Hepatocyte (in vitro differentiated cells): ENCODE measurements around the gene MAN1C1. TPM values are rescaled to one million over a fixed set of nuclear protein-coding genes. Genes with fewer than 3 reads are reported as not detected.
A peak's percentile ranks its signal among the peaks of the same experiment; 100 is the strongest.
"Not testable (repeated sequence)": the region's sequence is repeated elsewhere in the genome, so short reads cannot be mapped to it uniquely, and the experiment has no call there.

Experiments used
- DNase-seq: peaks from one replicate; pipeline ENCODE4 v3.0.0-alpha.2; 2016; ENCODE audit warnings: low spot score
- H2AFZ ChIP-seq: fragments of 200-600 bp; sonication (generic); 2 replicates; pipeline ENCODE4 v1.6.0; 2016; ENCODE audit warnings: antibody characterized with exemption, mild to moderate bottlenecking
- H3K27ac ChIP-seq: fragments of 200-600 bp; sonication (generic); 2 replicates; pipeline ENCODE4 v1.5.1; 2016; ENCODE audit warnings: mild to moderate bottlenecking
- H3K27me3 ChIP-seq: fragments of 200-600 bp; sonication (generic); 2 replicates; pipeline ENCODE4 v1.6.1; 2016
- H3K36me3 ChIP-seq: fragments of 200-600 bp; sonication (generic); replicated peaks from 2 replicates; pipeline ENCODE4 v1.5.1; 2016; ENCODE audit warnings: low read depth; ENCODE audit not compliant: insufficient read depth
- H3K4me1 ChIP-seq: fragments of 200-600 bp; sonication (generic); 2 replicates; pipeline ENCODE4 v1.5.1; 2016; ENCODE audit warnings: mild to moderate bottlenecking, moderate library complexity; ENCODE audit not compliant: insufficient read depth
- H3K4me2 ChIP-seq: fragments of 200-600 bp; sonication (generic); 2 replicates; pipeline ENCODE4 v1.6.0; 2016
- H3K4me3 ChIP-seq: fragments of 200-600 bp; sonication (generic); 2 replicates; pipeline ENCODE4 v1.5.1; 2016; ENCODE audit warnings: mild to moderate bottlenecking
- H3K79me2 ChIP-seq: fragments of 200-600 bp; sonication (generic); 2 replicates; pipeline ENCODE4 v1.6.0; 2017; ENCODE audit warnings: mild to moderate bottlenecking
- H3K9me2 ChIP-seq: fragments of 200-600 bp; sonication (generic); replicated peaks from 2 replicates; pipeline ENCODE4 v1.6.0; 2017; ENCODE audit warnings: mild to moderate bottlenecking; ENCODE audit not compliant: insufficient read depth
- H3K9me3 ChIP-seq: fragments of 200-600 bp; sonication (generic); 2 replicates; pipeline ENCODE4 v1.5.1; 2016; ENCODE audit warnings: low read depth, mild to moderate bottlenecking
- H4K20me1 ChIP-seq: fragments of 200-600 bp; sonication (generic); 2 replicates; pipeline ENCODE4 v1.6.0; 2016; ENCODE audit warnings: mild to moderate bottlenecking; ENCODE audit not compliant: insufficient read depth, poor library complexity, severe bottlenecking
- EZH2 ChIP-seq: fragments of 200-600 bp; sonication (generic); IDR thresholded peaks from 2 replicates; pipeline ENCODE4 v1.6.1; 2016; ENCODE audit warnings: antibody characterized with exemption, mild to moderate bottlenecking, borderline replicate concordance
- EZH2phosphoT487 ChIP-seq: fragments of 200-600 bp; sonication (generic); IDR thresholded peaks from one replicate; pipeline ENCODE4 v1.6.1; 2018; ENCODE audit warnings: antibody characterized with exemption, mild to moderate bottlenecking, low read depth, moderate library complexity; ENCODE audit not compliant: unreplicated experiment, severe bottlenecking
- WGBS: methylation state at CpG from one replicate; pipeline ENCODE4 v1.1.6; 2016; ENCODE audit warnings: low lambda C conversion rate; ENCODE audit errors: missing lambda C conversion rate; 5-methylcytosine and 5-hydroxymethylcytosine counted together
- polyA plus RNA-seq: library from polyadenylated mRNA; unstranded; fragments of >200 nt; fragmentation: Nextera tagmentation; extraction: Ambion mirVana; gene quantifications from 2 replicates; pipeline ENCODE4 v1.2.1, GENCODE V29; 2016
- total RNA-seq: library from RNA; depleted of rRNA; stranded (reverse); fragments of >200 nt; gene quantifications from 2 replicates; pipeline ENCODE4 v1.2.3, GENCODE V29; 2014
- TF ChIP-seq, protein P1 (sequence below): fragments of 200-600 bp; sonication (generic); IDR thresholded peaks from 2 replicates; pipeline ENCODE4 v1.5.1; 2016; ENCODE audit warnings: antibody characterized with exemption, mild to moderate bottlenecking; ENCODE audit not compliant: poor library complexity

MAN1C1 gene
- total and polyA plus RNA-seq, 2 experiments from 2014 or later: 20.6 to 29.3 TPM

GRCh38 chr1:25698252-25698651 is 81.7 kb downstream of the MAN1C1 start:
- H3K9me2 ChIP-seq: no peaks in the 10 kb centered on the region
- H3K27ac ChIP-seq: no peak overlapping the region
- TF ChIP-seq EZH2: no peak
- no peak for TF ChIP-seq EZH2phosphoT487
- TF ChIP-seq, protein P1, sequence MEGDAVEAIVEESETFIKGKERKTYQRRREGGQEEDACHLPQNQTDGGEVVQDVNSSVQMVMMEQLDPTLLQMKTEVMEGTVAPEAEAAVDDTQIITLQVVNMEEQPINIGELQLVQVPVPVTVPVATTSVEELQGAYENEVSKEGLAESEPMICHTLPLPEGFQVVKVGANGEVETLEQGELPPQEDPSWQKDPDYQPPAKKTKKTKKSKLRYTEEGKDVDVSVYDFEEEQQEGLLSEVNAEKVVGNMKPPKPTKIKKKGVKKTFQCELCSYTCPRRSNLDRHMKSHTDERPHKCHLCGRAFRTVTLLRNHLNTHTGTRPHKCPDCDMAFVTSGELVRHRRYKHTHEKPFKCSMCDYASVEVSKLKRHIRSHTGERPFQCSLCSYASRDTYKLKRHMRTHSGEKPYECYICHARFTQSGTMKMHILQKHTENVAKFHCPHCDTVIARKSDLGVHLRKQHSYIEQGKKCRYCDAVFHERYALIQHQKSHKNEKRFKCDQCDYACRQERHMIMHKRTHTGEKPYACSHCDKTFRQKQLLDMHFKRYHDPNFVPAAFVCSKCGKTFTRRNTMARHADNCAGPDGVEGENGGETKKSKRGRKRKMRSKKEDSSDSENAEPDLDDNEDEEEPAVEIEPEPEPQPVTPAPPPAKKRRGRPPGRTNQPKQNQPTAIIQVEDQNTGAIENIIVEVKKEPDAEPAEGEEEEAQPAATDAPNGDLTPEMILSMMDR: no peak
- no peak overlapping the region for H2AFZ ChIP-seq
- H4K20me1 ChIP-seq: no peaks in the 10 kb centered on the region
- H3K79me2 ChIP-seq: no peaks in the 10 kb centered on the region
- 81% methylated on average over 10 of the region's 10 CpGs for WGBS
- H3K4me2 ChIP-seq: no peak overlapping the region
- H3K27me3 ChIP-seq: no peaks in the 10 kb centered on the region
- DNase-seq: peak; percentile 19
- no peak overlapping the region for H3K4me3 ChIP-seq
- peaks cover 39% of the 10 kb centered on the region for H3K4me1 ChIP-seq
- no peaks in the 10 kb centered on the region for H3K9me3 ChIP-seq
- H3K36me3 ChIP-seq: no peaks in the 10 kb centered on the region

GRCh38 chr1:25699059-25699458 is 82.5 kb downstream of the MAN1C1 start:
- H3K27ac ChIP-seq: not testable (repeated sequence)

GRCh38 chr1:25699500-25700143 is 83.0 kb downstream of the MAN1C1 start:
- no peaks in the 10 kb centered on the region for H3K79me2 ChIP-seq

More at GRCh38 chr1:25699059-25699458, 82.5 kb downstream of the MAN1C1 start:
- H2AFZ ChIP-seq, H3K79me2 ChIP-seq, H3K9me2 ChIP-seq, H3K9me3 ChIP-seq, H3K36me3 ChIP-seq, H3K4me3 ChIP-seq, DNase-seq, H3K4me2 ChIP-seq, H3K27me3 ChIP-seq, H4K20me1 ChIP-seq: not testable (repeated sequence)
- peaks cover 35% of the 10 kb centered on the region for H3K4me1 ChIP-seq
- WGBS: 97% methylated on average over 8 of the region's 8 CpGs

GRCh38 chr1:25700144-25700523 is 83.5 kb downstream of the MAN1C1 start:
- peak; percentile 26 for DNase-seq
- Histone ChIP-seq H3K79me2 (no peaks in the 10 kb centered on the region), H3K27ac (peak overlapping the region; percentile 57), H2AFZ (no peak overlapping the region), H3K4me1 (peaks cover 25% of the 10 kb centered on the region), H3K9me3 (no peaks in the 10 kb centered on the region), H3K36me3 (no peaks in the 10 kb centered on the region), H3K4me2 (no peak overlapping the region), H4K20me1 (no peaks in the 10 kb centered on the region), H3K27me3 (no peaks in the 10 kb centered on the region), H3K4me3 (no peak overlapping the region), H3K9me2 (no peaks in the 10 kb centered on the region)
- 56% methylated on average over 3 of the region's 3 CpGs for WGBS
- TF ChIP-seq, protein P1: no peak
- TF ChIP-seq EZH2phosphoT487 (no peak), EZH2 (no peak)

More at GRCh38 chr1:25699500-25700143, 83.0 kb downstream of the MAN1C1 start:
- H3K4me3 ChIP-seq: no peak overlapping the region
- no peak overlapping the region for H3K4me2 ChIP-seq
- WGBS: 67% methylated on average over 10 of the region's 10 CpGs
- TF ChIP-seq EZH2 (no peak), EZH2phosphoT487 (no peak)
- TF ChIP-seq, protein P1: no peak
- H2AFZ ChIP-seq: no peak overlapping the region
- H3K9me2 ChIP-seq: no peaks in the 10 kb centered on the region
- peak overlapping the region; percentile 57 for H3K27ac ChIP-seq
- no peaks in the 10 kb centered on the region for H3K36me3 ChIP-seq
- H3K9me3 ChIP-seq: no peaks in the 10 kb centered on the region
- no peaks in the 10 kb centered on the region for H4K20me1 ChIP-seq
- no peaks in the 10 kb centered on the region for H3K27me3 ChIP-seq
- peaks cover 29% of the 10 kb centered on the region for H3K4me1 ChIP-seq
- DNase-seq: no peak
